HepG2 (cell line): ENCODE results near the gene TJP2. TPM values are rescaled to one million over a fixed set of nuclear protein-coding genes. Genes with fewer than 3 reads are reported as not detected.

Experiments used
- ATAC-seq: fragments of 200-7000 bp; cut with Tn5 transposase; 3 replicates; pipeline ENCODE4 v1.9.1; 2020; ENCODE audit warnings: mild to moderate bottlenecking, moderate library complexity
- BruUV-seq: library from RNA; stranded (reverse); fragments of 400-500 nt; replicated peaks from 2 replicates; lab custom pipeline; 2021; lab: Mats Ljungman, UMichigan
- CTCF ChIA-PET: fragments of 300-600 bp; formaldehyde crosslinking; extraction: SDS; loops from one replicate; lab custom pipeline; 2021; ENCODE audit warnings: low total read pairs, inconsistent platforms, low intra/inter-chr PET ratio; lab: Yijun Ruan, JAX
- POLR2A ChIA-PET: fragments of 350-600 bp; sonication (Branson Sonifier 250); formaldehyde crosslinking; loops from one replicate; lab custom pipeline; 2020; ENCODE audit warnings: antibody characterized with exemption, inconsistent platforms; lab: Yijun Ruan, JAX
- DNase-seq: peaks from one replicate; pipeline ENCODE4 v3.0.0-alpha.2; 2015; ENCODE audit warnings: low spot score
- FAIRE-seq: peaks from 3 replicates; lab custom pipeline; 2011; peaks lifted over from hg19 to GRCh38; lab: Jason Lieb, UNC
- H2AFZ ChIP-seq: one replicate; pipeline ENCODE4 v1.6.1; 2011; ENCODE audit warnings: low read length, inconsistent platforms
- H3K27ac ChIP-seq: fragments of 300-600 bp; 3 replicates; pipeline ENCODE4 v1.8.0; 2011; ENCODE audit warnings: mixed run types, mild to moderate bottlenecking, mixed read lengths, low read length, inconsistent platforms; ENCODE audit not compliant: insufficient read depth; ENCODE audit errors: extremely low read length
- H3K27me3 ChIP-seq, 2 experiments: fragments of 200-600 bp in 1 of 2; 2 replicates in 1 of 2; 3 replicates in 1 of 2; pipeline versions ENCODE4 v1.6.0 to v1.8.0; 2011; ENCODE audit warnings: low read length in 2 of 2, mild to moderate bottlenecking in 2 of 2, moderate library complexity in 2 of 2, inconsistent platforms in 1 of 2; ENCODE audit not compliant: insufficient read depth in 2 of 2, control insufficient read depth in 1 of 2
- H3K36me3 ChIP-seq, 2 experiments: fragments of 200-600 bp in 1 of 2; replicated peaks in 1 of 2; 2 replicates in 1 of 2; 3 replicates in 1 of 2; pipeline versions ENCODE4 v1.5.1 to v1.8.0; 2011; ENCODE audit warnings: low read length in 2 of 2, inconsistent platforms in 1 of 2; ENCODE audit not compliant: insufficient read depth in 2 of 2, control insufficient read depth in 1 of 2
- H3K4me1 ChIP-seq: 2 replicates; pipeline ENCODE4 v1.5.1; 2012; ENCODE audit warnings: low read length, inconsistent platforms; ENCODE audit not compliant: insufficient read depth
- H3K4me2 ChIP-seq: 2 replicates; pipeline ENCODE4 v1.6.0; 2011; ENCODE audit warnings: low read depth, low read length, inconsistent platforms
- H3K4me3 ChIP-seq, 3 experiments: fragments of 200-600 bp in 1 of 3; sonication (generic), shearing (Covaris generic) in 1 of 3; replicated peaks in 1 of 3; 2 replicates each; pipeline ENCODE4 v1.5.1; 2011 to 2016; ENCODE audit warnings: low read length in 3 of 3, inconsistent platforms in 2 of 3, low read depth in 2 of 3, mild to moderate bottlenecking in 2 of 3, control low read depth in 1 of 3, mixed read lengths in 1 of 3; ENCODE audit not compliant: insufficient read depth in 1 of 3
- H3K79me2 ChIP-seq: one replicate; pipeline ENCODE4 v1.6.1; 2011; ENCODE audit warnings: low read length, inconsistent platforms; ENCODE audit not compliant: insufficient read depth
- H3K9ac ChIP-seq: 2 replicates; pipeline ENCODE4 v1.6.0; 2011; ENCODE audit warnings: mild to moderate bottlenecking, low read depth, low read length, inconsistent platforms; ENCODE audit not compliant: insufficient read depth
- H3K9me3 ChIP-seq: 2 replicates; pipeline ENCODE4 v1.5.1; 2012; ENCODE audit warnings: mild to moderate bottlenecking, low read length
- H4K20me1 ChIP-seq: 2 replicates; pipeline ENCODE4 v1.6.0; 2011; ENCODE audit warnings: inconsistent platforms, mild to moderate bottlenecking, low read length, moderate library complexity; ENCODE audit not compliant: insufficient read depth
- ADNP ChIP-seq: sonication (generic); formaldehyde crosslinking; IDR thresholded peaks from 2 replicates; pipeline ENCODE4 v1.4.0; 2020; ENCODE audit warnings: missing genetic modification reagents
- ATF1 ChIP-seq: IDR thresholded peaks from 2 replicates; pipeline ENCODE4 v1.6.1; 2016; ENCODE audit warnings: mild to moderate bottlenecking, control low read depth
- DDIT3 ChIP-seq: sonication (generic); formaldehyde crosslinking; IDR thresholded peaks from 2 replicates; pipeline ENCODE4 v1.4.0; 2020; ENCODE audit warnings: mild to moderate bottlenecking, missing genetic modification reagents
- ESRRA ChIP-seq: sonication (generic); formaldehyde crosslinking; IDR thresholded peaks from 2 replicates; pipeline ENCODE4 v1.5.1; 2020; ENCODE audit warnings: mild to moderate bottlenecking, low read depth, missing genetic modification reagents
- HIVEP1 ChIP-seq: sonication (generic); formaldehyde crosslinking; IDR thresholded peaks from 2 replicates; pipeline ENCODE4 v1.4.0; 2020; ENCODE audit warnings: mild to moderate bottlenecking, missing genetic modification reagents
- JUNB ChIP-seq: sonication (generic); formaldehyde crosslinking; IDR thresholded peaks from 2 replicates; pipeline ENCODE4 v1.8.0; 2022; ENCODE audit warnings: missing genetic modification reagents, mild to moderate bottlenecking, borderline replicate concordance
- JUND ChIP-seq: sonication (generic); formaldehyde crosslinking; IDR thresholded peaks from 2 replicates; pipeline ENCODE4 v1.8.0; 2022; ENCODE audit warnings: mild to moderate bottlenecking, missing genetic modification reagents
- MIXL1 ChIP-seq: IDR thresholded peaks from 2 replicates; pipeline ENCODE4 v1.6.1; 2016
- NFYB ChIP-seq: sonication (generic); formaldehyde crosslinking; IDR thresholded peaks from 2 replicates; pipeline ENCODE4 v1.4.0; 2020; ENCODE audit warnings: missing genetic modification reagents
- ZNF607 ChIP-seq: sonication (generic); formaldehyde crosslinking; IDR thresholded peaks from 2 replicates; pipeline ENCODE4 v1.5.1; 2020; ENCODE audit warnings: missing genetic modification reagents, mild to moderate bottlenecking, borderline replicate concordance
- ZNF768 ChIP-seq: sonication (generic); formaldehyde crosslinking; IDR thresholded peaks from 2 replicates; pipeline ENCODE4 v1.4.0; 2020; ENCODE audit warnings: missing genetic modification reagents
- ZNF788 ChIP-seq: sonication (generic); formaldehyde crosslinking; IDR thresholded peaks from 2 replicates; pipeline ENCODE4 v1.5.0; 2020; ENCODE audit warnings: mild to moderate bottlenecking, missing genetic modification reagents, borderline replicate concordance
- ZNF891 ChIP-seq: sonication (generic); formaldehyde crosslinking; IDR thresholded peaks from 2 replicates; pipeline ENCODE4 v1.5.0; 2020; ENCODE audit warnings: mild to moderate bottlenecking, missing genetic modification reagents
- WGBS: methylation state at CpG from one replicate; pipeline ENCODE4 v1.1.6; 2017; ENCODE audit warnings: low lambda C conversion rate; 5-methylcytosine and 5-hydroxymethylcytosine counted together
- in situ Hi-C: cut with HindIII; loops from 2 replicates; pipeline ENCODE4 v1.10.0; 2017; ENCODE audit warnings: low pct_unique_long_range_greater_than_20kb; ENCODE audit not compliant: extremely low pct_ligation_motif_present
- intact Hi-C: fragments of 100-400 bp; cut with micrococcal nuclease; formaldehyde crosslinking; loops from one replicate; pipeline ENCODE4 v1.10.0; 2022; ENCODE audit not compliant: unreplicated experiment
- polyA plus RNA-seq, 8 experiments: library from polyadenylated mRNA; depleted of rRNA in 3 of 8; stranded (reverse) in 7 of 8; unstranded in 1 of 8; fragments of >200 nt; fragmentation: Illumina TruSeq in 4 of 8; extraction: Trizol in 4 of 8; gene quantifications; 2 replicates each; pipeline versions ENCODE4 v1.2.1 to v1.2.3, GENCODE V29; 2011 to 2016; ENCODE audit warnings: low read depth in 4 of 8, missing spikeins in 1 of 8, mixed read lengths in 1 of 8; ENCODE audit not compliant: insufficient read depth in 1 of 8
- total RNA-seq, 5 experiments: library from RNA; depleted of rRNA; stranded (reverse); fragments of >200 nt; fragmentation: Illumina TruSeq; extraction: Trizol; gene quantifications; 2 replicates each; pipeline ENCODE4 v1.2.3, GENCODE V29; 2016; ENCODE audit warnings: low read depth in 1 of 5
- TF ChIP-seq, protein P1 (sequence below): sonication (generic); formaldehyde crosslinking; IDR thresholded peaks from 2 replicates; pipeline ENCODE4 v1.5.1; 2020; ENCODE audit warnings: missing genetic modification reagents, mild to moderate bottlenecking, borderline replicate concordance
- TF ChIP-seq, protein P2 (sequence below): IDR thresholded peaks from 2 replicates; pipeline ENCODE4 v1.6.1; 2016

Gene TJP2
- total and polyA plus RNA-seq, 2 of the 13 experiments (the other 11 are each of a cell fraction or from before 2014, with no cell fraction given), result 109 to 110 TPM

DNA sequence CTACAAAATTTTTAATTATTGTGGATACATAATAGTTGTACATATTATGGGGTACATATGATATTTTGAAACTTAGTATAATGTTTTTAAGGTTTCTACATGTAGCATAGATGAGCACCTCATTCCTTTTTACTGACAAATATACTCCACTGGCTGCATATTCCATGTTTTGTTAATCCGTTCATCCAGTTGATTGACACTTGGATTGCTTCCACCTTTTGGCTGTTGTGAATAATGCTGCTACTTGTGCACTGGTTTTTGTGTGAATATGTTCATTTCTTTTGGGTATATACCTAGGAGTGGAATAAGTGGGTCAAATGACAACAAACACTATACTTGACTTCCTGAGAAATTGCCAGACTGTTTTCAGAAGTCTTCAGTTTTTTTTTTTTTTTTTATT lies 148.2 kb downstream of the TJP2 start:
- WGBS, result 30% methylated on average over 1 of the region's 1 CpG
- no peak for ATAC-seq
- CTCF ChIA-PET, result no interaction called here

DNA sequence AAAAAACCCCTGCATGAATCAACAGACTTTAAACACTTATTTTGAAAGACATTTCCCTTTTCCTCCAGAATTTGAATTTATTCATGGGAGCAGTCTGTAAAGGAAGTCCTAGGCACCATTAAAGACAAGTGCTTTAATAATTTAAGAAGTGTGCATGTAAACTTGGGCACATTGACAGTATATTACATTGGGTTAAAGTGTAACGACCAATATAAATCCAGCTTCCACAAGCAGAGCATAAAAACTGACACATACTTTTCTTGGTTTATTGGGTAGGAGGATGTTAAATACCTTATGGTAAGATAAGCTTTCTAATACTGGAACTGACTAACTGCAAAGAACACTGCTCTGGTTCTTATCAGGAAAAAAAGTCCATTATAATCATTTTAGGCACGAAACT lies 149.8 kb downstream of the TJP2 start:
- Histone ChIP-seq H2AFZ (no peak overlapping the region), H3K4me3 (no peak overlapping the region), H3K27ac (no peak overlapping the region), H3K9me3 (no peaks in the 10 kb centered on the region), H3K4me2 (no peak overlapping the region), H3K36me3 (no peaks in the 10 kb centered on the region), H3K79me2 (no peaks in the 10 kb centered on the region), H3K9ac (no peak overlapping the region), H3K4me1 (peaks cover 8% of the 10 kb centered on the region), H4K20me1 (0 out of 2 replicates have a peak, but pooled peaks cover 4% of the 10 kb centered on the region), H3K27me3 (peaks cover 7 to 62% of the 10 kb centered on the region in 2 experiments; a peak in 4 of 5 replicates)
- no peak for DNase-seq
- no peak for FAIRE-seq
- in situ Hi-C loops (no loop called here), intact Hi-C loops (no loop called here)
- ChIA-PET POLR2A (no interaction called here), CTCF (no interaction called here)
- BruUV-seq, result no TSS peak
- no peak for ATAC-seq
- WGBS, result 44% methylated on average over 2 of the region's 2 CpGs
- TF ChIP-seq HIVEP1 (no peak), ATF1 (CRISPR knock-in tag) (no peak), MIXL1 (CRISPR knock-in tag) (no peak), NFYB (no peak), ZNF768 (no peak), ZNF891 (CRISPR knock-in tag) (no peak), DDIT3 (no peak), ZNF607 (CRISPR knock-in tag) (no peak), ESRRA (CRISPR knock-in tag) (no peak), JUNB (CRISPR knock-in tag) (no peak), ZNF788 (no peak), JUND (CRISPR knock-in tag) (no peak)
- TF ChIP-seq, protein P1, sequence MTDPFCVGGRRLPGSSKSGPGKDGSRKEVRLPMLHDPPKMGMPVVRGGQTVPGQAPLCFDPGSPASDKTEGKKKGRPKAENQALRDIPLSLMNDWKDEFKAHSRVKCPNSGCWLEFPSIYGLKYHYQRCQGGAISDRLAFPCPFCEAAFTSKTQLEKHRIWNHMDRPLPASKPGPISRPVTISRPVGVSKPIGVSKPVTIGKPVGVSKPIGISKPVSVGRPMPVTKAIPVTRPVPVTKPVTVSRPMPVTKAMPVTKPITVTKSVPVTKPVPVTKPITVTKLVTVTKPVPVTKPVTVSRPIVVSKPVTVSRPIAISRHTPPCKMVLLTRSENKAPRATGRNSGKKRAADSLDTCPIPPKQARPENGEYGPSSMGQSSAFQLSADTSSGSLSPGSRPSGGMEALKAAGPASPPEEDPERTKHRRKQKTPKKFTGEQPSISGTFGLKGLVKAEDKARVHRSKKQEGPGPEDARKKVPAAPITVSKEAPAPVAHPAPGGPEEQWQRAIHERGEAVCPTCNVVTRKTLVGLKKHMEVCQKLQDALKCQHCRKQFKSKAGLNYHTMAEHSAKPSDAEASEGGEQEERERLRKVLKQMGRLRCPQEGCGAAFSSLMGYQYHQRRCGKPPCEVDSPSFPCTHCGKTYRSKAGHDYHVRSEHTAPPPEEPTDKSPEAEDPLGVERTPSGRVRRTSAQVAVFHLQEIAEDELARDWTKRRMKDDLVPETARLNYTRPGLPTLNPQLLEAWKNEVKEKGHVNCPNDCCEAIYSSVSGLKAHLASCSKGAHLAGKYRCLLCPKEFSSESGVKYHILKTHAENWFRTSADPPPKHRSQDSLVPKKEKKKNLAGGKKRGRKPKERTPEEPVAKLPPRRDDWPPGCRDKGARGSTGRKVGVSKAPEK (CRISPR knock-in tag), result no peak
- TF ChIP-seq, protein P2, sequence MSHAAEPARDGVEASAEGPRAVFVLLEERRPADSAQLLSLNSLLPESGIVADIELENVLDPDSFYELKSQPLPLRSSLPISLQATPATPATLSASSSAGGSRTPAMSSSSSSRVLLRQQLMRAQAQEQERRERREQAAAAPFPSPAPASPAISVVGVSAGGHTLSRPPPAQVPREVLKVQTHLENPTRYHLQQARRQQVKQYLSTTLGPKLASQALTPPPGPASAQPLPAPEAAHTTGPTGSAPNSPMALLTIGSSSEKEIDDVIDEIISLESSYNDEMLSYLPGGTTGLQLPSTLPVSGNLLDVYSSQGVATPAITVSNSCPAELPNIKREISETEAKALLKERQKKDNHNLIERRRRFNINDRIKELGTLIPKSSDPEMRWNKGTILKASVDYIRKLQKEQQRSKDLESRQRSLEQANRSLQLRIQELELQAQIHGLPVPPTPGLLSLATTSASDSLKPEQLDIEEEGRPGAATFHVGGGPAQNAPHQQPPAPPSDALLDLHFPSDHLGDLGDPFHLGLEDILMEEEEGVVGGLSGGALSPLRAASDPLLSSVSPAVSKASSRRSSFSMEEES, result no peak

More for the DNA sequence above, 148.2 kb downstream of the TJP2 start:
- POLR2A ChIA-PET, result no interaction called here
- Histone ChIP-seq H3K9ac (no peak overlapping the region), H3K27ac (no peak overlapping the region), H3K9me3 (no peaks in the 10 kb centered on the region), H3K4me3 (no peak overlapping the region), H4K20me1 (peaks cover 4% of the 10 kb centered on the region; the same call in 1 of the 2 replicates), H3K4me1 (peaks cover 8% of the 10 kb centered on the region), H3K79me2 (no peaks in the 10 kb centered on the region), H3K36me3 (no peaks in the 10 kb centered on the region), H3K27me3 (peaks cover 8 to 55% of the 10 kb centered on the region in 2 experiments; a peak in 4 of 5 replicates), H2AFZ (no peak overlapping the region), H3K4me2 (no peak overlapping the region)
- no TSS peak for BruUV-seq
- FAIRE-seq (no peak), DNase-seq (no peak)
- intact Hi-C loops, result no loop called here
- no peak for TF ChIP-seq ADNP (CRISPR knock-in tag)
- in situ Hi-C loops, result no loop called here
